GM12878 (cell line): ENCODE measurements around the gene RASGRP2. TPM values are rescaled to one million over a fixed set of nuclear protein-coding genes. Genes with fewer than 3 reads are reported as not detected.

ENCODE experiments used
- ATF7 ChIP-seq: fragments of 450-650 bp; IDR thresholded peaks from 2 replicates; pipeline ENCODE4 v1.6.1; 2016; ENCODE audit warnings: low read depth, mild to moderate bottlenecking
- CHD1 ChIP-seq: IDR thresholded peaks from 2 replicates; pipeline ENCODE4 v1.6.1; 2012; ENCODE audit warnings: low read depth, low read length, improper control_type of control experiment
- DPF2 ChIP-seq: fragments of 450-650 bp; IDR thresholded peaks from 2 replicates; pipeline ENCODE4 v1.6.1; 2017; ENCODE audit warnings: mild to moderate bottlenecking
- EP300 ChIP-seq, 2 experiments: fragments of 150-350 bp in 1 of 2; IDR thresholded peaks; 2 replicates each; pipeline ENCODE4 v1.6.1; 2011 to 2012; ENCODE audit warnings: low read depth in 2 of 2, low read length in 2 of 2, borderline replicate concordance in 1 of 2, improper control_type of control experiment in 1 of 2, inconsistent platforms in 1 of 2; ENCODE audit not compliant: control insufficient read depth in 1 of 2
- FOXK2 ChIP-seq: fragments of 450-650 bp; IDR thresholded peaks from 2 replicates; pipeline ENCODE4 v1.6.1; 2017; ENCODE audit warnings: mild to moderate bottlenecking, moderate library complexity
- GATAD2B ChIP-seq: fragments of 450-650 bp; conservative IDR thresholded peaks from 2 replicates; pipeline ENCODE4 v1.6.1; 2017; ENCODE audit warnings: low read depth, mild to moderate bottlenecking, moderate library complexity
- IKZF2 ChIP-seq, 2 experiments: fragments of 450-650 bp; IDR thresholded peaks; 2 replicates each; pipeline ENCODE4 v1.6.1; 2017; ENCODE audit warnings: mild to moderate bottlenecking in 2 of 2, moderate library complexity in 2 of 2
- JUNB ChIP-seq: IDR thresholded peaks from 2 replicates; pipeline ENCODE4 v1.6.1; 2016; ENCODE audit warnings: antibody characterized with exemption, mild to moderate bottlenecking
- JUND ChIP-seq: IDR thresholded peaks from 2 replicates; pipeline ENCODE4 v1.6.1; 2012; ENCODE audit warnings: low read depth, mild to moderate bottlenecking, low read length, improper control_type of control experiment, moderate library complexity
- KAT2A ChIP-seq: conservative IDR thresholded peaks from 2 replicates; pipeline ENCODE4 v1.6.1; 2011; ENCODE audit warnings: low read depth, low read length; ENCODE audit not compliant: control insufficient read depth
- NFXL1 ChIP-seq: fragments of 450-650 bp; IDR thresholded peaks from 2 replicates; pipeline ENCODE4 v1.6.1; 2017; ENCODE audit warnings: antibody characterized with exemption, mild to moderate bottlenecking, borderline replicate concordance
- NR2F1 ChIP-seq: fragments of 450-650 bp; conservative IDR thresholded peaks from 2 replicates; pipeline ENCODE4 v1.6.1; 2017; ENCODE audit warnings: mild to moderate bottlenecking
- RAD21 ChIP-seq: IDR thresholded peaks from 2 replicates; pipeline ENCODE4 v1.6.1; 2011; ENCODE audit warnings: mild to moderate bottlenecking, low read depth, low read length, moderate library complexity; ENCODE audit not compliant: insufficient read depth
- RB1 ChIP-seq: fragments of 450-650 bp; formaldehyde crosslinking; IDR thresholded peaks from 2 replicates; pipeline ENCODE4 v1.6.1; 2017; ENCODE audit warnings: mild to moderate bottlenecking, borderline replicate concordance
- SIX5 ChIP-seq: IDR thresholded peaks from 2 replicates; pipeline ENCODE4 v1.6.1; 2011; ENCODE audit warnings: mild to moderate bottlenecking, low read depth, low read length, moderate library complexity; ENCODE audit not compliant: severe bottlenecking
- SP1 ChIP-seq: IDR thresholded peaks from one replicate; pipeline ENCODE4 v1.6.1; 2011; ENCODE audit warnings: low read depth, low read length
- TARDBP ChIP-seq: IDR thresholded peaks from 2 replicates; pipeline ENCODE4 v1.6.1; 2016; ENCODE audit warnings: borderline replicate concordance
- TBL1XR1 ChIP-seq: IDR thresholded peaks from 2 replicates; pipeline ENCODE4 v1.6.1; 2012; ENCODE audit warnings: low read depth, low read length, improper control_type of control experiment
- TCF3 ChIP-seq: IDR thresholded peaks from 2 replicates; pipeline ENCODE4 v1.6.1; 2012; ENCODE audit warnings: low read depth, mild to moderate bottlenecking, low read length, borderline replicate concordance; ENCODE audit not compliant: insufficient read depth
- ZNF274 ChIP-seq: IDR thresholded peaks from one replicate; pipeline ENCODE4 v1.8.0; 2011; ENCODE audit not compliant: insufficient read length, insufficient read depth
- polyA plus RNA-seq, 11 experiments: library from polyadenylated mRNA; depleted of rRNA in 4 of 11; unstranded in 6 of 11; stranded (reverse) in 5 of 11; fragments of >200 nt; fragmentation: Nextera tagmentation in 4 of 11; fragmentation: Illumina TruSeq in 1 of 11; extraction: Ambion mirVana in 4 of 11; extraction: Trizol in 1 of 11; gene quantifications; 1 replicate in 1 of 11; 2 replicates in 10 of 11; pipeline versions ENCODE4 v1.2.1 to v1.2.3, GENCODE V29; 2011 to 2016; ENCODE audit warnings: inconsistent platforms in 2 of 11, missing spikeins in 2 of 11, low read depth in 1 of 11
- total RNA-seq, 4 experiments: library from RNA; depleted of rRNA in 3 of 4; stranded (reverse); fragments of >200 nt in 3 of 4; fragmentation: Illumina TruSeq in 1 of 4; extraction: Trizol in 1 of 4; gene quantifications; 2 replicates each; pipeline versions ENCODE4 v1.2.1 to v1.2.3, GENCODE V29; 2013 to 2021
- TF ChIP-seq, protein P1 (sequence below): fragments of 450-650 bp; IDR thresholded peaks from 2 replicates; pipeline ENCODE4 v1.6.1; 2018; ENCODE audit warnings: borderline replicate concordance, mild to moderate bottlenecking; ENCODE audit not compliant: partially characterized antibody
- TF ChIP-seq, protein P2 (sequence below): fragments of 450-650 bp; conservative IDR thresholded peaks from 2 replicates; pipeline ENCODE4 v1.6.1; 2017; ENCODE audit warnings: mild to moderate bottlenecking, moderate library complexity
- TF ChIP-seq, protein P3 (sequence below): fragments of 450-650 bp; IDR thresholded peaks from 2 replicates; pipeline ENCODE4 v1.6.1; 2017; ENCODE audit warnings: mild to moderate bottlenecking, moderate library complexity

The RASGRP2 gene
- total and polyA plus RNA-seq, 10 of the 15 experiments (the other 5 are each of a cell fraction or from before 2014, with no cell fraction given) = 0.26 to 9.0 (median 5.4) TPM

DNA sequence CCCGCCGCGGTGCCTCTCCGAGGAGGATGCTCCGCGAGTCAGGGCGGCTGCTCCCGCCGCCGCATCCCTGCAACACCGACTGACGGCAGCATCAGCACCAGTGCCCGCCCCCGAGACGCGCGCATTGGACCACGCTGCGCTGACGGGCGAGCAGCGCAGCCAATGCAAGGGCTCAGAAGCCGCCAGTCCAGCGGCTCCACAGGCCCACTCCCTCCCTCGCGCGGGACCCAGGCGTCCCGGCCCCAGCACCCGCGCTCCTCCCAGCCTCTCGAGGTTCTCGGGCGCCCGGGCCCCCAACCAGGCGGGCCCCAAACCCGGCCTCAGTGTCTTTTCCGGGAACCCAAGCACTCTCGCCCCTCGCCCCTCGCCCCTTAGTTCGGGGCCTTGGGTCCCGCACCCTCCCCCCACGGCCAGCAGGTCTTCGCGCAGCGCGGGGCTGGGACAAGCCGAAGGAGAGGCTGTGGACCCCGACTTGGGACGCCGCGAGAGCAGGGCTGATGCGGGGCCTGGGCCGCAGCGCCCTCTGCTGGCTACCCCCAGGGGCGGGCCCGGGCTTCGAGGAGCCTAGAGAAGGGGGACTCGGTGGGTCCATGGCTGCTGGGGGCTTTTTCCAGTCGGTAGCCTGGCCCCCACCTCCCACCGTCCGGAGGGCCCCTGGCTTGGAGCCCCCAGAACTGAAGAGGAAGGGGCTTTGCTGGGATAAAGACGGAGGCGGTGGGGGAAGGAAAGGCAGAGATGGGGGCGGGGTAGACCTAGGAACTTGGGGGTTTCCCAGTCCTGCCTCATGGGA is 20.6 kb downstream of the RASGRP2 start, which contains the start of gene NRXN2 (continued):
- TF ChIP-seq DPF2 (peak; percentile 87), TARDBP (no peak), EP300 (IDR thresholded peaks at IDR 0.05; ENCODE audit: borderline replicate concordance in 1 of 2, control insufficient read depth in 1 of 2, low read depth in 2 of 2, low read length in 2 of 2) (no peak), ZNF274 (no peak), JUND (no peak), SP1 (peak; percentile 93), RB1 (0 out of 2 replicates have a peak, but pooled peaks have one; percentile 72), GATAD2B (peak; percentile 77), JUNB (no peak), FOXK2 (no peak), KAT2A (no peak), TCF3 (no peak), RAD21 (peak; percentile 60), SIX5 (no peak), IKZF2 (IDR thresholded peaks at IDR 0.05) (peak; percentile 42 to 63; a peak in 2 of 4 replicates), CHD1 (no peak), ATF7 (no peak), NFXL1 (no peak), NR2F1 (no peak; the same call in 1 of the 2 replicates), TBL1XR1 (no peak)
- TF ChIP-seq, protein P1, sequence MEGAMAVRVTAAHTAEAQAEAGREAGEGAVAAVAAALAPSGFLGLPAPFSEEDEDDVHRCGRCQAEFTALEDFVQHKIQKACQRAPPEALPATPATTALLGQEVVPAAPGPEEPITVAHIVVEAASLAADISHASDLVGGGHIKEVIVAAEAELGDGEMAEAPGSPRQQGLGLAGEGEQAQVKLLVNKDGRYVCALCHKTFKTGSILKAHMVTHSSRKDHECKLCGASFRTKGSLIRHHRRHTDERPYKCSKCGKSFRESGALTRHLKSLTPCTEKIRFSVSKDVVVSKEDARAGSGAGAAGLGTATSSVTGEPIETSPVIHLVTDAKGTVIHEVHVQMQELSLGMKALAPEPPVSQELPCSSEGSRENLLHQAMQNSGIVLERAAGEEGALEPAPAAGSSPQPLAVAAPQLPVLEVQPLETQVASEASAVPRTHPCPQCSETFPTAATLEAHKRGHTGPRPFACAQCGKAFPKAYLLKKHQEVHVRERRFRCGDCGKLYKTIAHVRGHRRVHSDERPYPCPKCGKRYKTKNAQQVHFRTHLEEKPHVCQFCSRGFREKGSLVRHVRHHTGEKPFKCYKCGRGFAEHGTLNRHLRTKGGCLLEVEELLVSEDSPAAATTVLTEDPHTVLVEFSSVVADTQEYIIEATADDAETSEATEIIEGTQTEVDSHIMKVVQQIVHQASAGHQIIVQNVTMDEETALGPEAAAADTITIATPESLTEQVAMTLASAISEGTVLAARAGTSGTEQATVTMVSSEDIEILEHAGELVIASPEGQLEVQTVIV = no peak
- TF ChIP-seq, protein P2, sequence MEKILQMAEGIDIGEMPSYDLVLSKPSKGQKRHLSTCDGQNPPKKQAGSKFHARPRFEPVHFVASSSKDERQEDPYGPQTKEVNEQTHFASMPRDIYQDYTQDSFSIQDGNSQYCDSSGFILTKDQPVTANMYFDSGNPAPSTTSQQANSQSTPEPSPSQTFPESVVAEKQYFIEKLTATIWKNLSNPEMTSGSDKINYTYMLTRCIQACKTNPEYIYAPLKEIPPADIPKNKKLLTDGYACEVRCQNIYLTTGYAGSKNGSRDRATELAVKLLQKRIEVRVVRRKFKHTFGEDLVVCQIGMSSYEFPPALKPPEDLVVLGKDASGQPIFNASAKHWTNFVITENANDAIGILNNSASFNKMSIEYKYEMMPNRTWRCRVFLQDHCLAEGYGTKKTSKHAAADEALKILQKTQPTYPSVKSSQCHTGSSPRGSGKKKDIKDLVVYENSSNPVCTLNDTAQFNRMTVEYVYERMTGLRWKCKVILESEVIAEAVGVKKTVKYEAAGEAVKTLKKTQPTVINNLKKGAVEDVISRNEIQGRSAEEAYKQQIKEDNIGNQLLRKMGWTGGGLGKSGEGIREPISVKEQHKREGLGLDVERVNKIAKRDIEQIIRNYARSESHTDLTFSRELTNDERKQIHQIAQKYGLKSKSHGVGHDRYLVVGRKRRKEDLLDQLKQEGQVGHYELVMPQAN = no peak; the same call in 1 of the 2 replicates
- TF ChIP-seq, protein P3, sequence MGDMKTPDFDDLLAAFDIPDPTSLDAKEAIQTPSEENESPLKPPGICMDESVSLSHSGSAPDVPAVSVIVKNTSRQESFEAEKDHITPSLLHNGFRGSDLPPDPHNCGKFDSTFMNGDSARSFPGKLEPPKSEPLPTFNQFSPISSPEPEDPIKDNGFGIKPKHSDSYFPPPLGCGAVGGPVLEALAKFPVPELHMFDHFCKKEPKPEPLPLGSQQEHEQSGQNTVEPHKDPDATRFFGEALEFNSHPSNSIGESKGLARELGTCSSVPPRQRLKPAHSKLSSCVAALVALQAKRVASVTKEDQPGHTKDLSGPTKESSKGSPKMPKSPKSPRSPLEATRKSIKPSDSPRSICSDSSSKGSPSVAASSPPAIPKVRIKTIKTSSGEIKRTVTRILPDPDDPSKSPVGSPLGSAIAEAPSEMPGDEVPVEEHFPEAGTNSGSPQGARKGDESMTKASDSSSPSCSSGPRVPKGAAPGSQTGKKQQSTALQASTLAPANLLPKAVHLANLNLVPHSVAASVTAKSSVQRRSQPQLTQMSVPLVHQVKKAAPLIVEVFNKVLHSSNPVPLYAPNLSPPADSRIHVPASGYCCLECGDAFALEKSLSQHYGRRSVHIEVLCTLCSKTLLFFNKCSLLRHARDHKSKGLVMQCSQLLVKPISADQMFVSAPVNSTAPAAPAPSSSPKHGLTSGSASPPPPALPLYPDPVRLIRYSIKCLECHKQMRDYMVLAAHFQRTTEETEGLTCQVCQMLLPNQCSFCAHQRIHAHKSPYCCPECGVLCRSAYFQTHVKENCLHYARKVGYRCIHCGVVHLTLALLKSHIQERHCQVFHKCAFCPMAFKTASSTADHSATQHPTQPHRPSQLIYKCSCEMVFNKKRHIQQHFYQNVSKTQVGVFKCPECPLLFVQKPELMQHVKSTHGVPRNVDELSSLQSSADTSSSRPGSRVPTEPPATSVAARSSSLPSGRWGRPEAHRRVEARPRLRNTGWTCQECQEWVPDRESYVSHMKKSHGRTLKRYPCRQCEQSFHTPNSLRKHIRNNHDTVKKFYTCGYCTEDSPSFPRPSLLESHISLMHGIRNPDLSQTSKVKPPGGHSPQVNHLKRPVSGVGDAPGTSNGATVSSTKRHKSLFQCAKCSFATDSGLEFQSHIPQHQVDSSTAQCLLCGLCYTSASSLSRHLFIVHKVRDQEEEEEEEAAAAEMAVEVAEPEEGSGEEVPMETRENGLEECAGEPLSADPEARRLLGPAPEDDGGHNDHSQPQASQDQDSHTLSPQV = no peak; the same call in 1 of the 2 replicates
